Stimulated activated CD8-positive, alpha-beta memory T cell treated with anti-CD3 and anti-CD28 coated beads, Interleukin-15, amount 100 ng/mL, for 1 hour (primary cell): Measurements from ENCODE around the gene MROH7.
A peak's percentile ranks its signal among the peaks of the same experiment; 100 is the strongest.

Experiments
- DNase-seq: peaks from one replicate; pipeline ENCODE4 v3.0.0-alpha.2; 2020; ENCODE audit warnings: low read depth

Gene MROH7

GRCh38 chr1:54698346-54698745, 56.8 kb downstream of the MROH7 start:
- no peak for DNase-seq

- no peak for DNase-seq
These were observed 58.4 kb downstream of the MROH7 start for GRCh38 chr1:54699936-54700525.

GRCh38 chr1:54701066-54701465, 59.5 kb downstream of the MROH7 start:
- DNase-seq = no peak

- no peak for DNase-seq
These were observed 60.4 kb downstream of the MROH7 start for GRCh38 chr1:54701996-54702395.

- DNase-seq = no peak
These were observed 61.9 kb downstream of the MROH7 start for GRCh38 chr1:54703471-54703870.

- no peak for DNase-seq
These were observed 63.6 kb downstream of the MROH7 start for GRCh38 chr1:54705153-54705552.

GRCh38 chr1:54706419-54706818, 64.8 kb downstream of the MROH7 start:
- DNase-seq = no peak

GRCh38 chr1:54708385-54708784, 66.8 kb downstream of the MROH7 start:
- DNase-seq = no peak

GRCh38 chr1:54709547-54710292, 68.1 kb downstream of the MROH7 start:
- no peak for DNase-seq

GRCh38 chr1:54710434-54710833, 68.8 kb downstream of the MROH7 start:
- no peak for DNase-seq

- no peak for DNase-seq
These were observed 69.3 kb downstream of the MROH7 start for GRCh38 chr1:54710841-54711240.

GRCh38 chr1:54711536-54711935, 70.0 kb downstream of the MROH7 start:
- DNase-seq = no peak

- DNase-seq = no peak
These were observed 73.4 kb downstream of the MROH7 start for GRCh38 chr1:54714881-54715492.

GRCh38 chr1:54715493-54716298, 74.1 kb downstream of the MROH7 start, which contains the start of gene TTC4:
Gene TTC4, plus strand, starts transcription at chr1:54715861. Its CDS starts 48 bp downstream, at chr1:54715909.
- DNase-seq = peak; percentile 62

GRCh38 chr1:54716299-54717047, 74.9 kb downstream of the MROH7 start:
- DNase-seq = no peak

GRCh38 chr1:54721719-54722118, 80.1 kb downstream of the MROH7 start:
- DNase-seq = no peak

GRCh38 chr1:54723985-54724384, 82.4 kb downstream of the MROH7 start:
- no peak for DNase-seq

GRCh38 chr1:54724771-54725170, 83.2 kb downstream of the MROH7 start:
- DNase-seq = no peak

- no peak for DNase-seq
These were observed 86.4 kb downstream of the MROH7 start for GRCh38 chr1:54728027-54728426.

- DNase-seq = no peak
These were observed 95.1 kb downstream of the MROH7 start for GRCh38 chr1:54736685-54737084.

GRCh38 chr1:54738244-54738643, 96.7 kb downstream of the MROH7 start:
- DNase-seq = no peak

GRCh38 chr1:54741531-54741930, 99.9 kb downstream of the MROH7 start:
- DNase-seq = no peak
